ENCODE measurements around the gene JAKMIP1. TPM values are rescaled to one million over a fixed set of nuclear protein-coding genes. Genes with fewer than 3 reads are reported as not detected.

The JAKMIP1 gene
- total RNA-seq, 1 experiment from 2014 or later: not detected

GRCh38 chr4:6122496-6122895 lies 77.9 kb downstream of the JAKMIP1 start:
- Histone ChIP-seq H3K9me3 (no peaks in the 10 kb centered on the region), H3K36me3 (no peaks in the 10 kb centered on the region), H3K4me3 (no peak overlapping the region), H3K27me3 (no peaks in the 10 kb centered on the region)
- DNase-seq: no peak

GRCh38 chr4:6121941-6122340 lies 78.4 kb downstream of the JAKMIP1 start:
- Histone ChIP-seq H3K9me3 (no peaks in the 10 kb centered on the region), H3K36me3 (no peaks in the 10 kb centered on the region), H3K27me3 (no peaks in the 10 kb centered on the region)

GRCh38 chr4:6121276-6121850 lies 79.0 kb downstream of the JAKMIP1 start:
- Histone ChIP-seq H3K9me3 (no peaks in the 10 kb centered on the region), H3K36me3 (no peaks in the 10 kb centered on the region), H3K27me3 (no peaks in the 10 kb centered on the region), H3K4me3 (no peak overlapping the region)
- no peak for DNase-seq

More at GRCh38 chr4:6121941-6122340, 78.4 kb downstream of the JAKMIP1 start:
- H3K4me3 ChIP-seq: no peak overlapping the region
- DNase-seq: no peak

GRCh38 chr4:6120361-6120760 lies 80.0 kb downstream of the JAKMIP1 start:
- H3K4me3 ChIP-seq: no peak overlapping the region
- H3K27me3 ChIP-seq: no peaks in the 10 kb centered on the region
- H3K36me3 ChIP-seq: no peaks in the 10 kb centered on the region
- no peaks in the 10 kb centered on the region for H3K9me3 ChIP-seq
- no peak for DNase-seq

- DNase-seq: no peak
- H3K27me3 ChIP-seq: no peaks in the 10 kb centered on the region
- H3K9me3 ChIP-seq: no peaks in the 10 kb centered on the region
- no peaks in the 10 kb centered on the region for H3K36me3 ChIP-seq
- no peak overlapping the region for H3K4me3 ChIP-seq
These were observed 80.8 kb downstream of the JAKMIP1 start for GRCh38 chr4:6119507-6120020.

GRCh38 chr4:6118201-6118600 lies 82.1 kb downstream of the JAKMIP1 start:
- Histone ChIP-seq H3K36me3 (no peaks in the 10 kb centered on the region), H3K27me3 (no peaks in the 10 kb centered on the region), H3K9me3 (no peaks in the 10 kb centered on the region), H3K4me3 (no peak overlapping the region)
- DNase-seq: no peak

- Histone ChIP-seq H3K36me3 (no peaks in the 10 kb centered on the region), H3K27me3 (no peaks in the 10 kb centered on the region), H3K9me3 (no peaks in the 10 kb centered on the region), H3K4me3 (no peak overlapping the region)
- DNase-seq: no peak
These were observed 83.6 kb downstream of the JAKMIP1 start for GRCh38 chr4:6116696-6117285.

GRCh38 chr4:6115746-6116586 lies 84.4 kb downstream of the JAKMIP1 start:
- H3K27me3 ChIP-seq: no peaks in the 10 kb centered on the region
- H3K36me3 ChIP-seq: no peaks in the 10 kb centered on the region
- H3K9me3 ChIP-seq: no peaks in the 10 kb centered on the region

GRCh38 chr4:6115342-6115741 lies 85.0 kb downstream of the JAKMIP1 start:
- Histone ChIP-seq H3K36me3 (no peaks in the 10 kb centered on the region), H3K9me3 (no peaks in the 10 kb centered on the region), H3K4me3 (no peak overlapping the region), H3K27me3 (no peaks in the 10 kb centered on the region)
- DNase-seq: no peak

More at GRCh38 chr4:6115746-6116586, 84.4 kb downstream of the JAKMIP1 start:
- no peak for DNase-seq
- H3K4me3 ChIP-seq: no peak overlapping the region

GRCh38 chr4:6114601-6115000 lies 85.7 kb downstream of the JAKMIP1 start:
- Histone ChIP-seq H3K9me3 (no peaks in the 10 kb centered on the region), H3K4me3 (no peak overlapping the region), H3K36me3 (no peaks in the 10 kb centered on the region), H3K27me3 (no peaks in the 10 kb centered on the region)
- DNase-seq: no peak

- H3K27me3 ChIP-seq: no peaks in the 10 kb centered on the region
- H3K36me3 ChIP-seq: no peaks in the 10 kb centered on the region
- H3K4me3 ChIP-seq: no peak overlapping the region
- H3K9me3 ChIP-seq: no peaks in the 10 kb centered on the region
- DNase-seq: no peak
These were observed 86.2 kb downstream of the JAKMIP1 start for GRCh38 chr4:6114181-6114580.

- DNase-seq: no peak
- Histone ChIP-seq H3K4me3 (no peak overlapping the region), H3K36me3 (no peaks in the 10 kb centered on the region), H3K9me3 (no peaks in the 10 kb centered on the region), H3K27me3 (no peaks in the 10 kb centered on the region)
These were observed 86.7 kb downstream of the JAKMIP1 start for GRCh38 chr4:6113641-6114040.

- H3K36me3 ChIP-seq: no peaks in the 10 kb centered on the region
- H3K27me3 ChIP-seq: no peaks in the 10 kb centered on the region
- no peak for DNase-seq
- no peaks in the 10 kb centered on the region for H3K9me3 ChIP-seq
- H3K4me3 ChIP-seq: no peak overlapping the region
These were observed 87.6 kb downstream of the JAKMIP1 start for GRCh38 chr4:6112606-6113290.

- DNase-seq: no peak
- H3K27me3 ChIP-seq: no peaks in the 10 kb centered on the region
- H3K9me3 ChIP-seq: no peaks in the 10 kb centered on the region
- H3K4me3 ChIP-seq: no peak overlapping the region
- no peaks in the 10 kb centered on the region for H3K36me3 ChIP-seq
These were observed 88.9 kb downstream of the JAKMIP1 start for GRCh38 chr4:6111354-6111960.

GRCh38 chr4:6110681-6111353 lies 89.5 kb downstream of the JAKMIP1 start:
- Histone ChIP-seq H3K36me3 (no peaks in the 10 kb centered on the region), H3K4me3 (no peak overlapping the region), H3K27me3 (no peaks in the 10 kb centered on the region), H3K9me3 (no peaks in the 10 kb centered on the region)
- DNase-seq: no peak

Data from MG63 (cell line).